HUES6 (cell line): ENCODE measurements around the gene BORCS5.

ENCODE experiments used
- H3K27ac ChIP-seq: 2 replicates; pipeline ENCODE4 v1.7.0; 2013; ENCODE audit warnings: low read depth, mild to moderate bottlenecking, low read length, inconsistent platforms
- H3K27me3 ChIP-seq: 2 replicates; pipeline ENCODE4 v1.6.1; 2013; ENCODE audit warnings: low read length; ENCODE audit not compliant: control insufficient read depth, insufficient read depth
- H3K36me3 ChIP-seq: 2 replicates; pipeline ENCODE4 v1.6.1; 2013; ENCODE audit warnings: low read length; ENCODE audit not compliant: control insufficient read depth, insufficient read depth
- H3K4me1 ChIP-seq: 2 replicates; pipeline ENCODE4 v1.6.1; 2013; ENCODE audit warnings: low read length; ENCODE audit not compliant: control insufficient read depth, insufficient read depth
- H3K4me3 ChIP-seq: 2 replicates; pipeline ENCODE4 v1.5.1; 2013; ENCODE audit warnings: low read depth, low read length
- H3K9ac ChIP-seq: one replicate; pipeline ENCODE4 v1.6.1; 2013; ENCODE audit warnings: mild to moderate bottlenecking, low read length
- H3K9me3 ChIP-seq: 2 replicates; pipeline ENCODE4 v1.6.1; 2013; ENCODE audit warnings: low read depth, low read length; ENCODE audit not compliant: control insufficient read depth, insufficient read depth

BORCS5 gene

GRCh38 chr12:12353807-12354206 is 3.1 kb upstream of the BORCS5 start:
- H3K9ac ChIP-seq = no peak overlapping the region
- H3K27ac ChIP-seq = no peak overlapping the region
- H3K36me3 ChIP-seq = no peaks in the 10 kb centered on the region
- H3K4me1 ChIP-seq = peaks cover 30% of the 10 kb centered on the region
- peaks cover 20% of the 10 kb centered on the region; the same call in 1 of the 2 replicates for H3K27me3 ChIP-seq
- H3K9me3 ChIP-seq = no peaks in the 10 kb centered on the region
- no peak overlapping the region for H3K4me3 ChIP-seq

DNA sequence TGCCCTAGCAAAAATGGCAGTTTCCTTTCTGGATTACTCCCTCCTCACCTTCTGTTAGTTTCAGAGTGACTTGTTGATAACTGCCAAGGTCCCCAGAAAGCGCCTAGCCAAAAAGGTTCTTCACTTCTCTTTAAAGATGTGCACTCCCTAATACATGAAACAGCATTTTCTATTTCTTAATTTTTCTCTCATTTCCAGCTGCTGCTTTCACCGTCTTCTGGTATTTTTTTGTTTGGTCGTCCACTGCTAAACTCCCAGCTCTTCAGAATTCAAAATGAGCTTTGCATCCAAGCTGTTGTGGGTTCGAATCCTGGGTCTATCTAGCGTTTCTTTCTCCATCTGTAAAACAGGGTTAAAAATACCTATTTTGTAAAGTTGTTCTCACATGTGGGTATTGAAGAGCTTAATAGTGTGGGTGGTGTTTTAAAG is 397 bp upstream of the BORCS5 start:
- Histone ChIP-seq H3K9ac (peak overlapping the region; percentile 15), H3K27me3 (no peaks in the 10 kb centered on the region), H3K9me3 (no peaks in the 10 kb centered on the region), H3K27ac (no peak overlapping the region; the same call in 1 of the 2 replicates), H3K4me1 (peaks cover 14% of the 10 kb centered on the region), H3K36me3 (no peaks in the 10 kb centered on the region; the same call in 1 of the 2 replicates), H3K4me3 (peak overlapping the region; percentile 96)

- H3K4me1 ChIP-seq = peaks cover 14% of the 10 kb centered on the region
- H3K27ac ChIP-seq = peak overlapping the region; percentile 54; the same call in 1 of the 2 replicates
Observed at GRCh38 chr12:12357719-12358461, 1.0 kb downstream of the BORCS5 start.

DNA sequence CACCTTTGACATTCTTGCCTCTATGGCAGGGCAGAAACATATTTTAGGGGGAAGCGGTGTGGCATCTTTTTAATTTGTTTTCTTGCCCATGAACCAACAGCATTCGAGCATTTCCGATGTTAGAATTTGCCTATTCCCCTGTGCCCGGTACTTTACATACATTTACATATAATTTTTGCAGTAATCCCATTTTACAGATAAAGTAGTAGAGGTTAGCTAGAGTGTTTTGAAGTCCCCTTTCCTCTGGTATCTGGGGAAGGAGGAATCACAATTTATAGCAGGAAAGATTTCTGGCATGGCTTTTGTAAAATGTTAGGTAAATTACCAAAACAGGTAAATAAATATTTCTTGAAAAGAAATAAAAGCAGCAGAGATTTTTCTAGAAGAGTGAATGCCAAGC is 1.6 kb downstream of the BORCS5 start:
- Histone ChIP-seq H3K4me3 (peak overlapping the region; percentile 96; the same call in 1 of the 2 replicates), H3K9ac (no peak overlapping the region), H3K36me3 (peaks cover 2% of the 10 kb centered on the region; the same call in 1 of the 2 replicates), H3K27ac (no peak overlapping the region), H3K4me1 (peaks cover 14% of the 10 kb centered on the region), H3K27me3 (no peaks in the 10 kb centered on the region), H3K9me3 (no peaks in the 10 kb centered on the region)

More at GRCh38 chr12:12357719-12358461, 1.0 kb downstream of the BORCS5 start:
- H3K9me3 ChIP-seq = no peaks in the 10 kb centered on the region
- peaks cover under 1% of the 10 kb centered on the region; the same call in 1 of the 2 replicates for H3K36me3 ChIP-seq
- peak overlapping the region; percentile 96 for H3K4me3 ChIP-seq
- peak overlapping the region; percentile 80 for H3K9ac ChIP-seq
- no peaks in the 10 kb centered on the region for H3K27me3 ChIP-seq

DNA sequence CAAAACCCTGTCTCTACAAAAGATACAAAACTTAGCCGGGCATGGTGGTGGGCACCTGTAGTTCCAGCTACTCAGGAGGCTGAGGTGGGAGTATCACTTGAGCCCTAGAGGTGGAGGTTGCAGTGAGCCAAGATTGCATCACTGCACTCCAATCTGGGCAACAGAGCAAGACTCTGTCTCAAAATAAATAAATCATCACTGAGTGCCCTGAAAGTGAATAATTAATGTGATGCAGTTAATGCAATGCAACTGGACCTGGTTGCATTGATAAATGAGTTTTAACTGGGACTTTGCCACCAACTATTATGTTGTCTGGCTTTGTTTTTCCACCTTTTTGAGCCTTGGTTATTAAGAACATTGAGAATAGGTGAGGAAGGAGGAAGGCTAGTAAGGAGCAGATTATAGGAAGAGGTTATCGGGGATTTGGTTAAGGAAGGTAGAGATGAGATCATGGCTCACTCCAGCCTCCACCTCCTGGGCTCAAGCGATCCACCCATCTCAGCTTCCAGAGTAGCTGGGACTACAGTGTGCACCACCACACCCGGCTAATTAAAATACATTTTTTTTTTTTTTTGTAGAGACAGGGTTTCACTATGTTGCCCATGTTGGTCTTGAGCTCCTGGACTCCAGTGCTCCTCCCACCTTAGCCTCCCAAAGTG is 8.0 kb downstream of the BORCS5 start:
- Histone ChIP-seq H3K4me1 (no peaks in the 10 kb centered on the region), H3K36me3 (peaks cover 2% of the 10 kb centered on the region), H3K9me3 (no peaks in the 10 kb centered on the region), H3K4me3 (no peak overlapping the region), H3K27ac (no peak overlapping the region), H3K9ac (no peak overlapping the region), H3K27me3 (no peaks in the 10 kb centered on the region)

GRCh38 chr12:12365446-12365802 is 8.5 kb downstream of the BORCS5 start:
- H3K9ac ChIP-seq = no peak overlapping the region
- no peaks in the 10 kb centered on the region for H3K4me1 ChIP-seq
- H3K27me3 ChIP-seq = no peaks in the 10 kb centered on the region
- peaks cover 2% of the 10 kb centered on the region for H3K36me3 ChIP-seq
- no peak overlapping the region for H3K27ac ChIP-seq
- no peaks in the 10 kb centered on the region for H3K9me3 ChIP-seq
- no peak overlapping the region for H3K4me3 ChIP-seq

DNA sequence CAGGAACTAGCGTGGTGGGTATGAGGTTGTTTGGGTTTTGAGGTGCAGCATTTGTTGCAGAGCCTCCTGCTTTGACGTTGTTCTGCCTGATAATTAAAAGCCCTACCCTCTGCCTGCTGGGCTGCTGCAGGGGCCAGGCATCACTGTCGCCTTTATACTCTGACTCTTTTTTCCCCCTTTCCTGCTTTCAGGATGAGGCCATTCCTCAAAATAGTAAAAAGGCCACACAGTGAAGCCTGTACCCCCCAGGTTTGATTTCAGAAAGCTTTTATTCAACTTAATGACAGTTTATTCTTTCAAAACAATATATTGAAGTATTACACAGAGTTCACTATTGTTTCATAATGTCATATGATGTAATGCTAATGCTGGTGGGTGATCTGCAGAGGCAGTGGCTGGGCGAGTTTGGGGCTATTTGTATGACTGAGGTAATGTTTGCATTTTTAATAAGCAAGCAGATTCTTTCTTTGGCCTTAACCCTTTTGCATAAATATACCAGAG is 9.1 kb downstream of the BORCS5 start:
- H3K4me1 ChIP-seq = no peaks in the 10 kb centered on the region
- H3K4me3 ChIP-seq = no peak overlapping the region
- no peaks in the 10 kb centered on the region for H3K9me3 ChIP-seq
- no peak overlapping the region for H3K27ac ChIP-seq
- H3K36me3 ChIP-seq = peaks cover 2% of the 10 kb centered on the region
- no peaks in the 10 kb centered on the region for H3K27me3 ChIP-seq
- H3K9ac ChIP-seq = no peak overlapping the region

DNA sequence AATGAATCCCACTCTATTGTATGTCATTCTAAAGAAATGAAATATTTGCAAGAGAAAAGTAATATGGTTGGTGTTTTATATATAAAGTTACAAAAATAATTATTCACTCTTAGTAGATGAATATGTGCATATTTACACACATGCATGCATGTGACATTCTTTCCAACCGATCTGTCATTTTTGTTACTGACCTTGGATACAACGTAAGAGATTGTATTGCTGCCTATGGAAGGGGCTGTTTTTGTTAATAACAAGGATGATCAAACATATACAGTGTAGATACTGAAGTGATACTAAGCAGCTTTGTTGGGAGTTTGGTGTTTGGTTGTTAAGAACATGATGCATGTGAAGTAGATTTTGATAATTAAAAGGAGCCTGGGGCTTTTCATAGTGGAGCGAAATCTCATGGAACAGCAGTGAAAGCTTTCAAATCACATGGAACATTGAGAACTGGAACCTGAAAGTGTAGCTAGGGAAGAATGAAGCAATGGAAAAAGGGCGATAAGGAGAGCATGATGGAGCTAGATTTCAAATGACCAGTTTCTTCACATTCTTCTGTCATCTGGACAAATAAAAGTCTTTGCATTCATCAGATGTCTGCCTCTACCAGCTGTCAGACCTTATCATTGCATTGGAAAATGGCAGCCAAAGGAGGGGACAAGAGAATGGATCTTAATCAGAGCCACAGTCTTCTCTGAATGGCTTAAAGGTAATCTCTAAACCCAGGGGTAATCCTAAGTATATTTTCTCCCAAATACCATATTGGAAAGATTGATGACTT is 10.0 kb downstream of the BORCS5 start:
- no peaks in the 10 kb centered on the region for H3K27me3 ChIP-seq
- no peaks in the 10 kb centered on the region for H3K4me1 ChIP-seq
- H3K9me3 ChIP-seq = no peaks in the 10 kb centered on the region
- H3K9ac ChIP-seq = no peak overlapping the region
- no peak overlapping the region for H3K27ac ChIP-seq
- no peak overlapping the region for H3K4me3 ChIP-seq
- peaks cover 2% of the 10 kb centered on the region; the same call in 1 of the 2 replicates for H3K36me3 ChIP-seq

DNA sequence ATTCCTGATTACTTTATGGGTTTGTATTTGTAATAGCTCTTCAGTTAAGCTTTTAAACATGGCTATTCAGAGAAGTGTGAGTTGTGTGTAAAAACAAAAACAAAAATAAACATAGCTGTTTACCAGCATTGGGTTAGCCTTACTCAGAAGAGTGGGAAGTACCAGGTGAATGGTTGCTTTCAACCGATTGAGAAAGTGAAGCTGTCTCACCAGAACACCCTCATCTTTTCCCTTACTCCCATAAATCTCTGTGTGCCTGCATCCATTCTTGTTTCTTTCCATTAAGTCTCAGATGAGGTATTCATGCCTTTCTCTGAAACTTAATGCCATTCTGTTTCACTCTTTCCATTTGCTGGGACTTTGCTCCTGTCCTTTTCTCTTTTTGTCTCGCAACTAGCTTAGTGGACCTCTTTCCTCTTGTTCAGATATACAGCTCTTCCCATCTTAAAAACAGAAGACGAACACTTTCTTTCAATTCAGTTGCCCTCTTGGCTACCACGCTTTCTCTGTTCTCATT is 10.7 kb downstream of the BORCS5 start:
- no peak overlapping the region for H3K4me3 ChIP-seq
- peaks cover 2% of the 10 kb centered on the region; the same call in 1 of the 2 replicates for H3K36me3 ChIP-seq
- H3K27me3 ChIP-seq = no peaks in the 10 kb centered on the region
- no peaks in the 10 kb centered on the region for H3K9me3 ChIP-seq
- no peak overlapping the region for H3K9ac ChIP-seq
- H3K4me1 ChIP-seq = no peaks in the 10 kb centered on the region
- H3K27ac ChIP-seq = no peak overlapping the region

DNA sequence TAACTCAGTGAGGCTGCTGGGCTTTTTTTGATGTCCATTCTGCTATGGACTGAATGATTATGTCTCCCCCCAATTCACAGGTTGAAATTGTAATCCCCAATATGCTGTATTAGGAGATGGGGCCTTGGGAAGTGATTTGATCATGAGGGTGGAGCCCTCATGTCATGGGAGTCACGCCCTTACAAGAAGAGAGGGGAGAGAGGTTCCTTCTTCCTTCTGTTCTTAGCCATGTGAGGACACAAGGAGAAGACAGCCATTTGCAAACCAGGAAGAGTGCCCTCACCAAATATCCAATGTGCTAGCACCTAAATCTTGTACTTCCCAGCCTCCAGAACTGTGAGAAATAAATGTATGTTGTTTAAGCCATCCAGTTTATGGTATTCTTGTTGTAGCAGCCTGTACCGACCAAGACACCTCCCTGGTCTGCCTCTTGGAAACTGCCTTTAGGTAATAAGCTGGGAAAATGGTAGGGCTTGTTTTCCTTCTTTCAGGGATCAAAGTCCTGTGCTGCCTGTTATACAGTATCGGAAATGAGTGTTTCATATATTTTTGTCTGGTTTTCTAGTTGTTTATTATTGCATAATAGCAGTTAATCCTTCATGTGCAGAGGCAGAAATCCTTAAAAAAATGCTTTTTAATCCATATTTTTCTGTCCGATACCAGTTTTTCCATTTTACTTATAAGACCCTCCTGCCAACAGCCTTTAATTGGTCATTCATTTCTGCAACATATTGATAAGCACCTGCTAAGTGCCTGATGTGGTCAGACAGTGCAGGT is 16.3 kb downstream of the BORCS5 start:
- no peaks in the 10 kb centered on the region for H3K4me1 ChIP-seq
- H3K36me3 ChIP-seq = no peaks in the 10 kb centered on the region
- no peak overlapping the region for H3K9ac ChIP-seq

More for the DNA sequence above, 16.3 kb downstream of the BORCS5 start:
- Histone ChIP-seq H3K9me3 (no peaks in the 10 kb centered on the region), H3K4me3 (no peak overlapping the region), H3K27ac (no peak overlapping the region), H3K27me3 (no peaks in the 10 kb centered on the region)
